Brain microvascular endothelial cell (primary cell): ENCODE results near the gene TRMT112.

ENCODE experiments used
- DNase-seq: peaks from one replicate; pipeline ENCODE4 v3.0.0-alpha.2; 2020
- H3K27ac ChIP-seq: fragments of 250-450 bp; sonication (Bioruptor Pico); 2 replicates; pipeline ENCODE4 v1.5.1; 2020; ENCODE audit warnings: mild to moderate bottlenecking, moderate library complexity
- H3K27me3 ChIP-seq: fragments of 250-450 bp; sonication (Bioruptor Pico); replicated peaks from 2 replicates; pipeline ENCODE4 v1.5.1; 2020; ENCODE audit warnings: mild to moderate bottlenecking
- H3K36me3 ChIP-seq: fragments of 250-450 bp; sonication (Bioruptor Pico); replicated peaks from 2 replicates; pipeline ENCODE4 v1.5.1; 2020; ENCODE audit warnings: mild to moderate bottlenecking
- H3K4me3 ChIP-seq: 2 replicates; pipeline ENCODE4 v1.5.1; 2011; ENCODE audit warnings: low read depth, mild to moderate bottlenecking, control low read depth, low read length, moderate library complexity
- in situ Hi-C: cut with HindIII; loops from 2 replicates; pipeline ENCODE4 v1.10.0; 2017; ENCODE audit warnings: low sequenced_read_pairs, low pct_ligation_motif_present
- TF ChIP-seq, protein P1 (sequence below): IDR thresholded peaks from 2 replicates; pipeline ENCODE4 v1.5.1; 2011; ENCODE audit warnings: low read depth, mild to moderate bottlenecking, moderate library complexity, low read length, control low read depth, inconsistent platforms; ENCODE audit errors: missing control alignments

Gene TRMT112

DNA sequence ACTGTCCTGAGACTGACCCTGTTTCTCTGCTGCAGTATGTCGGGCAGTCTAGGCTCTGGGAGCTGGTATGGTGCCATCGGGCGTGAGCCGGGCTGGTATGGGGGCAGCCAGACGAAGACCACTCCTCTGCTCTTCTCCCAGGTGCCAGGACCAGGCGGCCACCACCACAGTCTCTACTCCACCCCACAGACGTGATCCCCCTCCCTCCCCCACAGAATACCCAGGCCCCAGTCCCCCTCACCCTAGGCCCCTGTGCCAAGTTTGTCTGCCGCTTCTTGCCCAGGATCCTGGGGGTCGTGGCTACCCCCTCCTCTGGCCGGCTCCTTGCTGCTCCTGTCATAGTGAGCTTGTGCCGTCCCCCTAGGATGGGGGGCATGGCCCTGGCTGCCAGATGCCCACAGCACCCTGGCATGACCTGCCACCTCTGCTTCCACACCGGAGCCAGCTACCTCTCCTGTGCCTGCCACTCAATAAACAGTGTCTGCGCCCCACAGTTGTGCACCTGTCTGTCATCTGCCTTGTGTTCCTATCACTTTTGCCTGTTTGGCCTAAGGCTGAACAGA, 28.3 kb downstream of the TRMT112 start:
- in situ Hi-C loops: no loop called here
- no peak for DNase-seq
- H3K27me3 ChIP-seq: peaks cover 33% of the 10 kb centered on the region
- H3K36me3 ChIP-seq: no peaks in the 10 kb centered on the region
- no peak overlapping the region for H3K4me3 ChIP-seq
- TF ChIP-seq, protein P1, sequence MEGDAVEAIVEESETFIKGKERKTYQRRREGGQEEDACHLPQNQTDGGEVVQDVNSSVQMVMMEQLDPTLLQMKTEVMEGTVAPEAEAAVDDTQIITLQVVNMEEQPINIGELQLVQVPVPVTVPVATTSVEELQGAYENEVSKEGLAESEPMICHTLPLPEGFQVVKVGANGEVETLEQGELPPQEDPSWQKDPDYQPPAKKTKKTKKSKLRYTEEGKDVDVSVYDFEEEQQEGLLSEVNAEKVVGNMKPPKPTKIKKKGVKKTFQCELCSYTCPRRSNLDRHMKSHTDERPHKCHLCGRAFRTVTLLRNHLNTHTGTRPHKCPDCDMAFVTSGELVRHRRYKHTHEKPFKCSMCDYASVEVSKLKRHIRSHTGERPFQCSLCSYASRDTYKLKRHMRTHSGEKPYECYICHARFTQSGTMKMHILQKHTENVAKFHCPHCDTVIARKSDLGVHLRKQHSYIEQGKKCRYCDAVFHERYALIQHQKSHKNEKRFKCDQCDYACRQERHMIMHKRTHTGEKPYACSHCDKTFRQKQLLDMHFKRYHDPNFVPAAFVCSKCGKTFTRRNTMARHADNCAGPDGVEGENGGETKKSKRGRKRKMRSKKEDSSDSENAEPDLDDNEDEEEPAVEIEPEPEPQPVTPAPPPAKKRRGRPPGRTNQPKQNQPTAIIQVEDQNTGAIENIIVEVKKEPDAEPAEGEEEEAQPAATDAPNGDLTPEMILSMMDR: no peak
- no peak overlapping the region for H3K27ac ChIP-seq

DNA sequence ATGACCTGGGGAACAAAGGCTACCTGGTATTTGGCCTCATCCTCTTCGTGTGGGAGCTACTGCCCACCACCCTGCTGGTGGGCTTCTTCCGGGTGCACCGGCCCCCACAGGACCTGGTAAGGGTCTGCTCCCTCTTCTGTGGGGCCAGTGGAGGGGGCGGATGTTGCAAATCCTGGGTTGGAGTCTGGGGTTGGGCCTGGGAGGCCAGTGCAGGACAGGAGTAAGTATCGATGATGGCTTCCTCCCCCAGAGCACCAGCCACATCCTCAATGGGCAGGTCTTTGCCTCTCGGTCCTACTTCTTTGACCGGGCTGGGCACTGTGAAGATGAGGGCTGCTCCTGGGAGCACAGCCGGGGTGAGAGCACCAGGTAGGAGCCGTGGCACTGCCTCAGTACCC, 29.0 kb downstream of the TRMT112 start:
- in situ Hi-C loops: no loop called here
- peaks cover 26% of the 10 kb centered on the region for H3K27me3 ChIP-seq

DNA sequence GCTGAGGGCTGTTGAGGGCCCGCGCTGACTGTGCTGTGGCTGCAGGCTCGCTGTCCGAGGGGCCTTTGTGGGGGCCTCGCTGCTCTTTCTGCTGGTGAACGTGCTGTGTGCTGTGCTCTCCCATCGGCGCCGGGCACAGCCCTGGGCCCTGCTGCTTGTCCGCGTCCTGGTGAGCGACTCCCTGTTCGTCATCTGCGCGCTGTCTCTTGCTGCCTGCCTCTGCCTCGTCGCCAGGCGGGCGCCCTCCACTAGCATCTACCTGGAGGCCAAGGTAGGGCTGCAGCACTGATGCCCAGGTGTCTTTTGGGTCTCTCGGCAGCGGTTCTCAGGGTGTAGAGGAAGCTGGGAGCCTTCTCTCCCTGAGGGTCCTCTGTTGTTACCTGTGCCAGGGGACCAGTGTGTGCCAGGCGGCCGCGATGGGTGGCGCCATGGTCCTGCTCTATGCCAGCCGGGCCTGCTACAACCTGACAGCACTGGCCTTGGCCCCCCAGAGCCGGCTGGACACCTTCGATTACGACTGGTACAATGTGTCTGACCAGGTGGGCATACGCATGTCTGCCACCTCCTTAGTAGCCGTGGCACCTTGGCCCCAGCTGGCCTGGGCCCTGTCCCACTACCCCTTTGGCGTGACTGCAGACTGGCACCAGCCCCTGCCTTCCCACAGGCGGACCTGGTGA, 29.5 kb downstream of the TRMT112 start:
- Histone ChIP-seq H3K27me3 (peaks cover 22% of the 10 kb centered on the region), H3K4me3 (no peak overlapping the region), H3K27ac (no peak overlapping the region), H3K36me3 (no peaks in the 10 kb centered on the region)
- in situ Hi-C loops: no loop called here
- TF ChIP-seq, protein P1: no peak
- no peak for DNase-seq

More for the DNA sequence above, 29.0 kb downstream of the TRMT112 start:
- Histone ChIP-seq H3K36me3 (no peaks in the 10 kb centered on the region), H3K4me3 (no peak overlapping the region), H3K27ac (no peak overlapping the region)
- no peak for DNase-seq
- TF ChIP-seq, protein P1: no peak

DNA sequence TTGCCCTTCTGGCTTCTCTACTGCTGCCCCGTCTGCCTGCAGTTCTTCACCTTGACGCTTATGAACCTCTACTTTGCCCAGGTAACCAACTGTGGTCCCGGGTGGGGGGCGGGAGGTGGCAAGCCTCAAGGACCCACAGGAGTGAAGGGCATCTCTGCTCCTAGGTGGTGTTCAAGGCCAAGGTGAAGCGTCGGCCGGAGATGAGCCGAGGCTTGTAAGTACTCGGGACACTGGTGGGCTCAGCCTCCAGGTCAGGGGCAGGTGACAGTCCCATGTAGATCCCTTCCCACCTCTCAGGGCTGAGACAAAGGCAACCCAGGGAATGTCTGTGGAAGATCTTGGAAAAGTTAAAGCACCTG, 30.6 kb downstream of the TRMT112 start:
- peaks cover 12% of the 10 kb centered on the region for H3K27me3 ChIP-seq
- no peak overlapping the region for H3K4me3 ChIP-seq
- no peak for DNase-seq
- in situ Hi-C loops: no loop called here
- H3K27ac ChIP-seq: no peak overlapping the region
- H3K36me3 ChIP-seq: no peaks in the 10 kb centered on the region
- TF ChIP-seq, protein P1: no peak

DNA sequence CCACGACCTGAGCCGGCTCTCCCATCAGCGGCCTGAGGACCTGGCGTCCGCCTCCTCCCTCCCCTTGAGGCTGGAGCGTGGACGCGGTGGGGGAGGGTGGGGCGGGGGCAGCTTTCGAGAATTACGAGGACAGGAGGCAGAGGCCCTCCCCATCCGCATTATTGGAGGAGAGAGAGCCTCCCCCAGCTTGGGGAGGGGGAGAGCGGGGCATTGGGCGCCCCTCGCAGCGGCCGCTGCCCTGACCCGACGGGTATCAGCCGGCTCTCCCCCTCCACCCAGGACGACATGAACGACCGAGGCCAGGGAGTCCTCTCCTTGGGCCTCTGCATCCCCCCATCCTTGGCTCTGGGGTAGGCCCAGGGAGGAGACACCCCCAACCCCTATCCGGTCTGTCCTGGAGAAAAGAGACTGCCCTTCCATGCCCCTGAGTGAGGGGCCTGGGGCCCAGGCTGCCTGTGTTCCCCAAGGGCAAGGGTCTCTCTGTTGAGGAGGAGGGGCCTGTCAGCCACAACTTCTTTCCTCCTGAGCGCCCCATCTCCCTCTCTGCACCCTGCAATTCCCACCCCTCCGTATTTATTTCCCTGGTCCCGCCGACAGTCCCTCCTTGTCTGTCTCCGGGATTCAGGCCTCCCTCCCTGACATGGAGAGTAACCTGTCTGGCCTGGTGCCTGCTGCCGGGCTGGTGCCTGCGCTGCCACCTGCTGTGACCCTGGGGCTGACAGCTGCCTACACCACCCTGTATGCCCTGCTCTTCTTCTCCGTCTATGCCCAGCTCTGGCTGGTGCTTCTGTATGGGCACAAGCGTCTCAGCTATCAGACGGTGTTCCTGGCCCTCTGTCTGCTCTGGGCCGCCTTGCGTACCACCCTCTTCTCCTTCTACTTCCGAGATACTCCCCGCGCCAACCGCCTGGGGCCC, 31.2 kb downstream of the TRMT112 start:
- no peaks in the 10 kb centered on the region for H3K36me3 ChIP-seq
- peaks cover 5% of the 10 kb centered on the region for H3K27me3 ChIP-seq
- no peak for DNase-seq
- H3K4me3 ChIP-seq: peak overlapping the region; percentile 70
- in situ Hi-C loops: no loop called here
- H3K27ac ChIP-seq: peak overlapping the region; percentile 66
- TF ChIP-seq, protein P1: no peak
